ENCODE results near the gene TRIM7. TPM values are rescaled to one million over a fixed set of nuclear protein-coding genes. Genes with fewer than 3 reads are reported as not detected.

Gene TRIM7
- total and polyA plus RNA-seq, 9 of the 15 experiments (the other 6 are each of a cell fraction or from before 2014, with no cell fraction given) = 2.6 to 14.9 (median 8.9) TPM

DNA sequence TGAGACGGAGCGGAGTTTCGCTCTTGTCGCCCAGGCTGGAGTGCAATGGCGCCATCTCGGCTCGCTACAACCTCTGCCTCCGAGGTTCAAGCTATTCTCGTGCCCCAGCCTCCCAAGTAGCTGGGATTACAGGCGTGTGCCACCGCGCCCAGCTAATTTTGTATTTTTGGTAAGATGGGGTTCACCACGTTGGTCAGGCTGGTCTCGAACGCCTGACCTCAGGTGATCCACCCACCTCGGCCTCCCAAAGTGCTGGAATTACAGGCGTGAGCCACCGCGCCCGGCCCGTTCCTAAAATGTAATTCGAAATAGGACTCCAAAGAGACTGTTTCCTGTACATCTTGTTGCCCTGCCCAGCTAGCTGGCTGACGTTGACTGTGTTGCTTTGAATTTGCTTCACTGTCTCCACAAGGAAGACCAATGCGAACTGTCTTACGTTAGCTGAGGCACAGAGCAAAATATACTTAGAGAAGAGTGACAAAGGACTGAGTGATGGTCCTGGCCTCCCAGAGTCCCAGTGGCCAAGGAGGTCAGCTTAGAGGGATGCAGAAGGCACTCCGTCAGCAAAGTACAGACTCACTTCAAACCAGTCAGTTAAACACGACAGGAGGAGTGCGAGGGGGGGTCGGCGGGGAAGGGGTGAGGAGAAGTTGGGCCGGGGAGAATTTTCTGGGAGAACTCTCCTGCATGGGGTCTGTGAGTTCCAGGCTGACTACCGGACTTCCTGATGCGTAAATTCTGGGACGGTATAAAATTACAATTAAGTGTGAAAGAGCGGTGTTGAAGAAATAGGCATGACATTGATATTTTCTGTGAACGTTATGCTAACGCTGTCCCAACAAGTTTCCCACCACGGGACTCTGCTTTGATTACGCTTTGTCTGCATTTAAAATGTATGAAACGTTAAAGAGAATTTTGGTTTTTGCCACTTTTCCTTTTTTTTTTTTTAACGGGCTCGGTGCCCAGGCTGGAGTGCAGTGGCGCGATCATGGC lies 11.3 kb upstream of the TRIM7 start (continued):
- TF ChIP-seq, protein P1, sequence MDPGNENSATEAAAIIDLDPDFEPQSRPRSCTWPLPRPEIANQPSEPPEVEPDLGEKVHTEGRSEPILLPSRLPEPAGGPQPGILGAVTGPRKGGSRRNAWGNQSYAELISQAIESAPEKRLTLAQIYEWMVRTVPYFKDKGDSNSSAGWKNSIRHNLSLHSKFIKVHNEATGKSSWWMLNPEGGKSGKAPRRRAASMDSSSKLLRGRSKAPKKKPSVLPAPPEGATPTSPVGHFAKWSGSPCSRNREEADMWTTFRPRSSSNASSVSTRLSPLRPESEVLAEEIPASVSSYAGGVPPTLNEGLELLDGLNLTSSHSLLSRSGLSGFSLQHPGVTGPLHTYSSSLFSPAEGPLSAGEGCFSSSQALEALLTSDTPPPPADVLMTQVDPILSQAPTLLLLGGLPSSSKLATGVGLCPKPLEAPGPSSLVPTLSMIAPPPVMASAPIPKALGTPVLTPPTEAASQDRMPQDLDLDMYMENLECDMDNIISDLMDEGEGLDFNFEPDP (CRISPR knock-in tag; IDR thresholded peaks at IDR 0.05) = no peak
- TF ChIP-seq PYGO2 (tag; IDR thresholded peaks at IDR 0.05) (no peak), HDAC3 (IDR thresholded peaks at IDR 0.05; ENCODE audit: borderline replicate concordance, partially characterized antibody) (no peak), DNMT1 (IDR thresholded peaks at IDR 0.05) (no peak), MAZ (CRISPR knock-in tag; conservative IDR thresholded peaks at IDR 0.05 in 1 of 2, IDR thresholded peaks at IDR 0.05 in 1 of 2) (peak; percentile 9 to 32; a peak in 2 of 4 replicates), FOXK2 (conservative IDR thresholded peaks at IDR 0.05 in 1 of 2, IDR thresholded peaks at IDR 0.05 in 1 of 2; ENCODE audit: low read depth in 2 of 2) (peak; percentile 52 to 57; a peak in 2 of 4 replicates), POLR2A (conservative IDR thresholded peaks at IDR 0.05) (peak; percentile 58; the same call in 1 of the 2 replicates), MEF2D (tag; conservative IDR thresholded peaks at IDR 0.05; ENCODE audit: low read depth) (peak; percentile 49; the same call in 1 of the 2 replicates), TSC22D4 (tag; IDR thresholded peaks at IDR 0.05) (no peak), SRSF3 (IDR thresholded peaks at IDR 0.05; ENCODE audit: insufficient read depth, low read length) (no peak), ETV6 (IDR thresholded peaks at IDR 0.05; ENCODE audit: borderline replicate concordance in 1 of 2, low read depth in 2 of 2, low read length in 1 of 2) (no peak), ETV6 (CRISPR knock-in tag; IDR thresholded peaks at IDR 0.05; ENCODE audit: borderline replicate concordance) (no peak), C11orf30 (IDR thresholded peaks at IDR 0.05; ENCODE audit: low read depth) (peak; percentile 17; the same call in 1 of the 2 replicates), NBN (IDR thresholded peaks at IDR 0.05; ENCODE audit: low read depth) (peak; percentile 92), SAP30 (IDR thresholded peaks at IDR 0.05; ENCODE audit: borderline replicate concordance, insufficient read depth, low read depth, low read length, poor library complexity, severe bottlenecking) (no peak), ZNF408 (CRISPR knock-in tag; IDR thresholded peaks at IDR 0.05; ENCODE audit: low read depth) (no peak)
- TF ChIP-seq, protein P2, sequence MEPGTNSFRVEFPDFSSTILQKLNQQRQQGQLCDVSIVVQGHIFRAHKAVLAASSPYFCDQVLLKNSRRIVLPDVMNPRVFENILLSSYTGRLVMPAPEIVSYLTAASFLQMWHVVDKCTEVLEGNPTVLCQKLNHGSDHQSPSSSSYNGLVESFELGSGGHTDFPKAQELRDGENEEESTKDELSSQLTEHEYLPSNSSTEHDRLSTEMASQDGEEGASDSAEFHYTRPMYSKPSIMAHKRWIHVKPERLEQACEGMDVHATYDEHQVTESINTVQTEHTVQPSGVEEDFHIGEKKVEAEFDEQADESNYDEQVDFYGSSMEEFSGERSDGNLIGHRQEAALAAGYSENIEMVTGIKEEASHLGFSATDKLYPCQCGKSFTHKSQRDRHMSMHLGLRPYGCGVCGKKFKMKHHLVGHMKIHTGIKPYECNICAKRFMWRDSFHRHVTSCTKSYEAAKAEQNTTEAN (CRISPR knock-in tag; IDR thresholded peaks at IDR 0.05) = no peak
- TF ChIP-seq, protein P3, sequence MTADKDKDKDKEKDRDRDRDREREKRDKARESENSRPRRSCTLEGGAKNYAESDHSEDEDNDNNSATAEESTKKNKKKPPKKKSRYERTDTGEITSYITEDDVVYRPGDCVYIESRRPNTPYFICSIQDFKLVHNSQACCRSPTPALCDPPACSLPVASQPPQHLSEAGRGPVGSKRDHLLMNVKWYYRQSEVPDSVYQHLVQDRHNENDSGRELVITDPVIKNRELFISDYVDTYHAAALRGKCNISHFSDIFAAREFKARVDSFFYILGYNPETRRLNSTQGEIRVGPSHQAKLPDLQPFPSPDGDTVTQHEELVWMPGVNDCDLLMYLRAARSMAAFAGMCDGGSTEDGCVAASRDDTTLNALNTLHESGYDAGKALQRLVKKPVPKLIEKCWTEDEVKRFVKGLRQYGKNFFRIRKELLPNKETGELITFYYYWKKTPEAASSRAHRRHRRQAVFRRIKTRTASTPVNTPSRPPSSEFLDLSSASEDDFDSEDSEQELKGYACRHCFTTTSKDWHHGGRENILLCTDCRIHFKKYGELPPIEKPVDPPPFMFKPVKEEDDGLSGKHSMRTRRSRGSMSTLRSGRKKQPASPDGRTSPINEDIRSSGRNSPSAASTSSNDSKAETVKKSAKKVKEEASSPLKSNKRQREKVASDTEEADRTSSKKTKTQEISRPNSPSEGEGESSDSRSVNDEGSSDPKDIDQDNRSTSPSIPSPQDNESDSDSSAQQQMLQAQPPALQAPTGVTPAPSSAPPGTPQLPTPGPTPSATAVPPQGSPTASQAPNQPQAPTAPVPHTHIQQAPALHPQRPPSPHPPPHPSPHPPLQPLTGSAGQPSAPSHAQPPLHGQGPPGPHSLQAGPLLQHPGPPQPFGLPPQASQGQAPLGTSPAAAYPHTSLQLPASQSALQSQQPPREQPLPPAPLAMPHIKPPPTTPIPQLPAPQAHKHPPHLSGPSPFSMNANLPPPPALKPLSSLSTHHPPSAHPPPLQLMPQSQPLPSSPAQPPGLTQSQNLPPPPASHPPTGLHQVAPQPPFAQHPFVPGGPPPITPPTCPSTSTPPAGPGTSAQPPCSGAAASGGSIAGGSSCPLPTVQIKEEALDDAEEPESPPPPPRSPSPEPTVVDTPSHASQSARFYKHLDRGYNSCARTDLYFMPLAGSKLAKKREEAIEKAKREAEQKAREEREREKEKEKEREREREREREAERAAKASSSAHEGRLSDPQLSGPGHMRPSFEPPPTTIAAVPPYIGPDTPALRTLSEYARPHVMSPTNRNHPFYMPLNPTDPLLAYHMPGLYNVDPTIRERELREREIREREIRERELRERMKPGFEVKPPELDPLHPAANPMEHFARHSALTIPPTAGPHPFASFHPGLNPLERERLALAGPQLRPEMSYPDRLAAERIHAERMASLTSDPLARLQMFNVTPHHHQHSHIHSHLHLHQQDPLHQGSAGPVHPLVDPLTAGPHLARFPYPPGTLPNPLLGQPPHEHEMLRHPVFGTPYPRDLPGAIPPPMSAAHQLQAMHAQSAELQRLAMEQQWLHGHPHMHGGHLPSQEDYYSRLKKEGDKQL (CRISPR knock-in tag; IDR thresholded peaks at IDR 0.05; ENCODE audit: borderline replicate concordance) = no peak
